Measurements from ENCODE around the gene NHLRC2. TPM values are rescaled to one million over a fixed set of nuclear protein-coding genes. Genes with fewer than 3 reads are reported as not detected.

NHLRC2 gene
- total and polyA plus RNA-seq, 2 donors from 2014 or later: 4.5 to 40.8 TPM

GRCh38 chr10:113924664-113925063 is 70.2 kb downstream of the NHLRC2 start:
- Histone ChIP-seq H3K36me3 (ENCODE audit: control insufficient read depth in 2 of 3, insufficient read depth in 3 of 3, low read length in 3 of 3) (no peaks in the 10 kb centered on the region), H3K4me3 (ENCODE audit: low read length in 3 of 3) (no peak overlapping the region), H3K27me3 (ENCODE audit: control insufficient read depth, insufficient read depth, low read length) (no peaks in the 10 kb centered on the region), H3K9ac (ENCODE audit: low read length in 3 of 3) (no peak overlapping the region), H3K9me3 (ENCODE audit: control insufficient read depth in 2 of 3, insufficient read depth in 1 of 3, low read length in 3 of 3) (peaks cover 0 to 10% (median 0%) of the 10 kb centered on the region in 3 donors), H3K4me1 (ENCODE audit: control insufficient read depth in 2 of 3, insufficient read depth in 2 of 3, low read depth in 1 of 3, low read length in 3 of 3) (peaks cover 0 to 2% (median 0%) of the 10 kb centered on the region in 3 donors), H3K27ac (ENCODE audit: low read depth in 2 of 2, low read length in 2 of 2) (no peak overlapping the region)
- intact Hi-C loops (cut with DNase I): no loop called here
- TF ChIP-seq CTCF (IDR thresholded peaks at IDR 0.05; ENCODE audit: borderline replicate concordance, extremely low read depth, insufficient read depth): no peak
- DNase-seq: no peak
- FAIRE-seq: no peak

- H3K27me3 ChIP-seq (ENCODE audit: control insufficient read depth, insufficient read depth, low read length): no peaks in the 10 kb centered on the region
- no peak overlapping the region for H3K4me3 ChIP-seq (ENCODE audit: low read length in 3 of 3)
- FAIRE-seq: no peak
- no peaks in the 10 kb centered on the region for H3K4me1 ChIP-seq (ENCODE audit: control insufficient read depth in 2 of 3, insufficient read depth in 2 of 3, low read depth in 1 of 3, low read length in 3 of 3)
- H3K27ac ChIP-seq (ENCODE audit: low read depth in 2 of 2, low read length in 2 of 2): no peak overlapping the region
- DNase-seq: no peak
- no peak for TF ChIP-seq CTCF (IDR thresholded peaks at IDR 0.05; ENCODE audit: borderline replicate concordance, extremely low read depth, insufficient read depth)
- H3K36me3 ChIP-seq (ENCODE audit: control insufficient read depth in 2 of 3, insufficient read depth in 3 of 3, low read length in 3 of 3): no peaks in the 10 kb centered on the region
- H3K9me3 ChIP-seq (ENCODE audit: control insufficient read depth in 2 of 3, insufficient read depth in 1 of 3, low read length in 3 of 3): peaks cover 0 to 10% (median 0%) of the 10 kb centered on the region in 3 donors
- intact Hi-C loops (cut with DNase I): no loop called here
- H3K9ac ChIP-seq (ENCODE audit: low read length in 3 of 3): no peak overlapping the region
Observed at GRCh38 chr10:113927440-113927839, 73.0 kb downstream of the NHLRC2 start.

GRCh38 chr10:113928830-113929229 is 74.4 kb downstream of the NHLRC2 start:
- DNase-seq: no peak
- Histone ChIP-seq H3K36me3 (ENCODE audit: control insufficient read depth in 2 of 3, insufficient read depth in 3 of 3, low read length in 3 of 3) (no peaks in the 10 kb centered on the region), H3K9me3 (ENCODE audit: control insufficient read depth in 2 of 3, insufficient read depth in 1 of 3, low read length in 3 of 3) (peaks cover 0 to 10% (median 0%) of the 10 kb centered on the region in 3 donors), H3K27me3 (ENCODE audit: control insufficient read depth, insufficient read depth, low read length) (no peaks in the 10 kb centered on the region), H3K4me1 (ENCODE audit: control insufficient read depth in 2 of 3, insufficient read depth in 2 of 3, low read depth in 1 of 3, low read length in 3 of 3) (no peaks in the 10 kb centered on the region), H3K27ac (ENCODE audit: low read depth in 2 of 2, low read length in 2 of 2) (no peak overlapping the region), H3K4me3 (ENCODE audit: low read length in 3 of 3) (no peak overlapping the region), H3K9ac (ENCODE audit: low read length in 3 of 3) (no peak overlapping the region)
- no peak for FAIRE-seq
- no peak for TF ChIP-seq CTCF (IDR thresholded peaks at IDR 0.05; ENCODE audit: borderline replicate concordance, extremely low read depth, insufficient read depth)
- intact Hi-C loops (cut with DNase I): no loop called here

- Histone ChIP-seq H3K9me3 (ENCODE audit: control insufficient read depth in 2 of 3, insufficient read depth in 1 of 3, low read length in 3 of 3) (peaks cover 0 to 9% (median 0%) of the 10 kb centered on the region in 3 donors), H3K36me3 (ENCODE audit: control insufficient read depth in 2 of 3, insufficient read depth in 3 of 3, low read length in 3 of 3) (no peaks in the 10 kb centered on the region), H3K4me1 (ENCODE audit: control insufficient read depth in 2 of 3, insufficient read depth in 2 of 3, low read depth in 1 of 3, low read length in 3 of 3) (no peaks in the 10 kb centered on the region), H3K4me3 (ENCODE audit: low read length in 3 of 3) (no peak overlapping the region), H3K27ac (ENCODE audit: low read depth in 2 of 2, low read length in 2 of 2) (no peak overlapping the region), H3K9ac (ENCODE audit: low read length in 3 of 3) (no peak overlapping the region), H3K27me3 (ENCODE audit: control insufficient read depth, insufficient read depth, low read length) (no peaks in the 10 kb centered on the region)
- FAIRE-seq (no peak), DNase-seq (no peak)
- TF ChIP-seq CTCF (IDR thresholded peaks at IDR 0.05; ENCODE audit: borderline replicate concordance, extremely low read depth, insufficient read depth): no peak
- intact Hi-C loops (cut with DNase I): no loop called here
Observed at GRCh38 chr10:113929522-113929921, 75.1 kb downstream of the NHLRC2 start.

All from kidney (tissue), 14 donors.